ENCODE results near the gene SLC22A25. TPM values are rescaled to one million over a fixed set of nuclear protein-coding genes. Genes with fewer than 3 reads are reported as not detected.

Gene SLC22A25
- total RNA-seq, 1 experiment from 2014 or later: not detected

DNA sequence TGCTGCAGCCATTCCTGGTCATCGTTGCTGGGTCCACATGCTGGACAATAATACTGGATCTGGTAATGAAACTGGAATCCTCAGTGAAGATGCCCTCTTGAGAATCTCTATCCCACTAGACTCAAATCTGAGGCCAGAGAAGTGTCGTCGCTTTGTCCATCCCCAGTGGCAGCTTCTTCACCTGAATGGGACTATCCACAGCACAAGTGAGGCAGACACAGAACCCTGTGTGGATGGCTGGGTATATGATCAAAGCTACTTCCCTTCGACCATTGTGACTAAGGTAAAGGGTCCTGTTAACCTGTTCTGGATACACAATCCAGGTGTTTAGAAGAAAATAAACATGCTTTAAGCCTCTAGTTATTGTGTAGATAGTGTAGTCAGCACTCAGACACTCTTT lies 46.9 kb upstream of the SLC22A25 start:
- Histone ChIP-seq H4K20me1 (ENCODE audit: control insufficient read depth, insufficient read depth, insufficient read length) (no peaks in the 10 kb centered on the region), H2BK15ac (ENCODE audit: low read depth, low read length) (no peak overlapping the region), H2AK5ac (ENCODE audit: insufficient read length, low read length) (no peak overlapping the region), H2BK12ac (ENCODE audit: insufficient read length, low read depth, low read length) (no peak overlapping the region), H3K9ac (ENCODE audit: extremely low read depth, insufficient read length, low read length) (no peak overlapping the region), H2AFZ (ENCODE audit: low read length) (no peak overlapping the region), H3K14ac (ENCODE audit: insufficient read depth, low read length) (no peak overlapping the region), H2BK5ac (ENCODE audit: insufficient read length, low read length) (no peak overlapping the region), H4K5ac (ENCODE audit: insufficient read length, low read depth, low read length) (no peak overlapping the region), H4K8ac (replicated peaks; ENCODE audit: insufficient read length, low read depth, low read length) (no peak overlapping the region), H3K79me2 (ENCODE audit: insufficient read depth, low read length) (no peaks in the 10 kb centered on the region), H3T11ph (ENCODE audit: low read length) (no peak overlapping the region), H2BK20ac (ENCODE audit: low read depth, low read length, poor library complexity, severe bottlenecking) (no peak overlapping the region), H3K4ac (ENCODE audit: low read depth, low read length) (no peak overlapping the region), H3K27ac (ENCODE audit: insufficient read length, low read depth, low read length) (no peak overlapping the region), H3K18ac (ENCODE audit: insufficient read length, low read depth, low read length) (no peak overlapping the region), H3K27me3 (ENCODE audit: insufficient read depth, low read length) (no peaks in the 10 kb centered on the region), H3K79me1 (ENCODE audit: insufficient read depth, low read depth, low read length, poor library complexity, severe bottlenecking) (no peaks in the 10 kb centered on the region), H3K23me2 (ENCODE audit: insufficient read length, low read depth, low read length, poor library complexity, severe bottlenecking) (no peaks in the 10 kb centered on the region), H3K4me2 (ENCODE audit: insufficient read depth, insufficient read length, low read length) (no peak overlapping the region), H3K23ac (ENCODE audit: insufficient read length, low read depth, low read length) (no peak overlapping the region), H3K56ac (ENCODE audit: insufficient read length, low read depth, low read length) (no peak overlapping the region), H3K9me3 (ENCODE audit: control insufficient read depth, low read depth, low read length) (no peaks in the 10 kb centered on the region), H2BK120ac (ENCODE audit: low read depth, low read length, poor library complexity, severe bottlenecking) (no peak overlapping the region), H4K91ac (ENCODE audit: insufficient read length, low read depth, low read length) (no peak overlapping the region), H3K4me1 (ENCODE audit: insufficient read depth, low read length) (no peaks in the 10 kb centered on the region)
- DNase-seq: no peak
- no CpG with 5 or more reads among the region's 4 CpGs for WGBS (ENCODE audit: extremely low coverage, insufficient read length, low lambda C conversion rate)
- H3K27me3 Mint-ChIP-seq (ENCODE audit: low read depth): 0 out of 2 replicates have a peak, but pooled peaks cover 2% of the 10 kb centered on the region
- TF ChIP-seq, protein P1, sequence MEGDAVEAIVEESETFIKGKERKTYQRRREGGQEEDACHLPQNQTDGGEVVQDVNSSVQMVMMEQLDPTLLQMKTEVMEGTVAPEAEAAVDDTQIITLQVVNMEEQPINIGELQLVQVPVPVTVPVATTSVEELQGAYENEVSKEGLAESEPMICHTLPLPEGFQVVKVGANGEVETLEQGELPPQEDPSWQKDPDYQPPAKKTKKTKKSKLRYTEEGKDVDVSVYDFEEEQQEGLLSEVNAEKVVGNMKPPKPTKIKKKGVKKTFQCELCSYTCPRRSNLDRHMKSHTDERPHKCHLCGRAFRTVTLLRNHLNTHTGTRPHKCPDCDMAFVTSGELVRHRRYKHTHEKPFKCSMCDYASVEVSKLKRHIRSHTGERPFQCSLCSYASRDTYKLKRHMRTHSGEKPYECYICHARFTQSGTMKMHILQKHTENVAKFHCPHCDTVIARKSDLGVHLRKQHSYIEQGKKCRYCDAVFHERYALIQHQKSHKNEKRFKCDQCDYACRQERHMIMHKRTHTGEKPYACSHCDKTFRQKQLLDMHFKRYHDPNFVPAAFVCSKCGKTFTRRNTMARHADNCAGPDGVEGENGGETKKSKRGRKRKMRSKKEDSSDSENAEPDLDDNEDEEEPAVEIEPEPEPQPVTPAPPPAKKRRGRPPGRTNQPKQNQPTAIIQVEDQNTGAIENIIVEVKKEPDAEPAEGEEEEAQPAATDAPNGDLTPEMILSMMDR (conservative IDR thresholded peaks at IDR 0.05): no peak
- no peaks in the 10 kb centered on the region for H3K4me1 Mint-ChIP-seq
- no peaks in the 10 kb centered on the region; a peak in 2 of 7 replicates for H3K36me3 Mint-ChIP-seq (ENCODE audit: insufficient read depth in 1 of 3, low read depth in 3 of 3)
- H3K9me3 Mint-ChIP-seq: peaks cover 6 to 18% of the 10 kb centered on the region in 2 experiments; a peak in 4 of 5 replicates
- H3K27ac Mint-ChIP-seq: no peak overlapping the region
- no peak overlapping the region for H3K4me3 Mint-ChIP-seq

Data from H9 (cell line).